Loucy (cell line): ENCODE data around the gene GRK6.

Experiments
- EZH2phosphoT487 ChIP-seq: fragments of 200-600 bp; IDR thresholded peaks from 2 replicates; pipeline ENCODE4 v1.6.1; 2018; ENCODE audit warnings: antibody characterized with exemption, mild to moderate bottlenecking, moderate library complexity, borderline replicate concordance
- TF ChIP-seq, protein P1 (sequence below): fragments of 200-600 bp; sonication (generic); conservative IDR thresholded peaks from 2 replicates; pipeline ENCODE4 v1.5.1; 2014; ENCODE audit warnings: mild to moderate bottlenecking, antibody characterized with exemption, low read length

DNA sequence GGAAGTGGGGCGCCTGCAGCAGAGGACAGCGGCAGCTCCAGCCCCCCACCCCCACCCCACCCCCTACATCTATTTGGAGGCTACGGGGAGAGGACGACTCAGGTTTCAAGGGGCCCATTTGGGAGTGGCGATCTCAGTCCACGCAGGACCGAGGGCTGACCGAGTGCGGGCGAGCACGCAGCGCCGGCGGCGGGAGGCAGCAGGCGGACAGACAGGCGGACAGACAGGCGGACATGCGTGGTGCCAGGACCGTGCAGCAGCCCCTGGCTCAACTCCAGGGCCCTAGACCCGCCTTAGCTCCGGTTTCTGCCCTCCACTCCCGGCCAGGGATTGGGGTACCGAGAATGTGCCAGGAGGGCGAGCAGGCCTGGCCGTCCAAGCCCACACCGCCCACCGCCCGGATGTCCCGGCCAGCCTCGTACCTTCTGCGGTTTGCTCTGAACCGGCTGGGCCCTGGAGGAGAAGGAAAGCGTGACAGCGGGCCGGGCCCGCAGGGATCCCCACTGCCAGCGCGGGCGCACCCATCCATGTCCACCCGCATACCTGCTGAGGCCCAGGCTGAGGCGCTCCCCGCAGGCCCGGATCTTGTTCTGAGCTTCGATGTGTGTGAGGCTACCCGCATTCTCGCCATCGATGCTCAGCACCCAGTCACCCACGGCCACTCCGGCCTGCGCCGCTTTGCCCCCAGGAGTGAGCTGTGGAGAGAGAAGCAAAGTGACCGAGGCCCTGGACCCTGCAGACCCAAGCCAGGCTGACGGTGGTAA lies 65.7 kb downstream of the GRK6 start:
- TF ChIP-seq, protein P1, sequence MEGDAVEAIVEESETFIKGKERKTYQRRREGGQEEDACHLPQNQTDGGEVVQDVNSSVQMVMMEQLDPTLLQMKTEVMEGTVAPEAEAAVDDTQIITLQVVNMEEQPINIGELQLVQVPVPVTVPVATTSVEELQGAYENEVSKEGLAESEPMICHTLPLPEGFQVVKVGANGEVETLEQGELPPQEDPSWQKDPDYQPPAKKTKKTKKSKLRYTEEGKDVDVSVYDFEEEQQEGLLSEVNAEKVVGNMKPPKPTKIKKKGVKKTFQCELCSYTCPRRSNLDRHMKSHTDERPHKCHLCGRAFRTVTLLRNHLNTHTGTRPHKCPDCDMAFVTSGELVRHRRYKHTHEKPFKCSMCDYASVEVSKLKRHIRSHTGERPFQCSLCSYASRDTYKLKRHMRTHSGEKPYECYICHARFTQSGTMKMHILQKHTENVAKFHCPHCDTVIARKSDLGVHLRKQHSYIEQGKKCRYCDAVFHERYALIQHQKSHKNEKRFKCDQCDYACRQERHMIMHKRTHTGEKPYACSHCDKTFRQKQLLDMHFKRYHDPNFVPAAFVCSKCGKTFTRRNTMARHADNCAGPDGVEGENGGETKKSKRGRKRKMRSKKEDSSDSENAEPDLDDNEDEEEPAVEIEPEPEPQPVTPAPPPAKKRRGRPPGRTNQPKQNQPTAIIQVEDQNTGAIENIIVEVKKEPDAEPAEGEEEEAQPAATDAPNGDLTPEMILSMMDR: no peak
- no peak for TF ChIP-seq EZH2phosphoT487
